ENCODE measurements around the gene TMEM238. TPM values are rescaled to one million over a fixed set of nuclear protein-coding genes. Genes with fewer than 3 reads are reported as not detected.

Gene TMEM238
- polyA plus RNA-seq, 1 of the 3 experiments (the other 2 are of a cell fraction), result 0.12 TPM

DNA sequence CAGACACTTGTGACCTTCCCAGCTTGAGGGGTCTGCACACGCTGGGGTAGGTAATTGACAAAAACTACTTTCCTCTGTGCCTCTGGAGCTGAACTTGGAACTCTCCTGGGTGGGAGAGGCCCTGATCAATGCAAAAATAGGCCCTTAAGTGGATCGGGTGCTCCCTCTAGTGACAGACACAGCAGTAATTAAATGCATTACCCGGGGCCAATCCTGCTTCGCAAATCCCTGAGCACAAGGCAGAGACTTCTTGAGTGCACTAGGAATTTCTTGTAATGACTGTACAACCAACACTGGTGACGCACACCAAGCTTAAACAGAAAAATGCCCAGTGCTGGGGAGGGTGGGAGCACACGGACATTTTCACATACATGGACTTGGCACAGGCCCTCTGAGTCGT lies 34.1 kb upstream of the TMEM238 start:
- Histone ChIP-seq H2AFZ (ENCODE audit: low read depth) (no peak overlapping the region), H3K4me2 (no peak overlapping the region), H4K20me1 (ENCODE audit: insufficient read depth) (no peaks in the 10 kb centered on the region), H3K9ac (no peak overlapping the region), H3K27me3 (ENCODE audit: insufficient read depth) (no peaks in the 10 kb centered on the region), H3K9me3 (no peaks in the 10 kb centered on the region), H3K4me1 (ENCODE audit: control insufficient read depth in 1 of 2, insufficient read depth in 2 of 2, low read depth in 1 of 2, low read length in 1 of 2) (no peaks in the 10 kb centered on the region), H3K4me3 (ENCODE audit: low read depth in 2 of 2, low read length in 1 of 2) (no peak overlapping the region; a peak in 1 of 4 replicates), H3K27ac (ENCODE audit: low read depth in 2 of 2, low read length in 1 of 2) (no peak overlapping the region), H3K36me3 (replicated peaks in 1 of 2; ENCODE audit: control insufficient read depth in 1 of 2, insufficient read depth in 2 of 2, low read length in 1 of 2) (no peaks in the 10 kb centered on the region), H3K79me2 (ENCODE audit: insufficient read depth) (no peaks in the 10 kb centered on the region), H3K9me2 (no peaks in the 10 kb centered on the region), H3F3A (replicated peaks; ENCODE audit: insufficient read depth) (peaks cover 5% of the 10 kb centered on the region)
- POLR2A ChIA-PET, result interaction anchor here (1.1 kb wide), 1 partner anchor 10 kb away, joined by 9 read pairs; the partner anchor contains the start of gene UBE2S
- CTCF ChIA-PET, result interaction anchor here (0.6 to 3.4 kb wide), 49 partner anchors 9 to 764 kb away, joined by 3 to 63 read pairs (median 5); partner anchors contain the start of genes DNAAF3 and UBE2S
- DNase-seq, result peak; percentile 83
- 17% methylated on average over 7 of the region's 7 CpGs for WGBS (ENCODE audit: low lambda C conversion rate)
- TF ChIP-seq, protein P1, sequence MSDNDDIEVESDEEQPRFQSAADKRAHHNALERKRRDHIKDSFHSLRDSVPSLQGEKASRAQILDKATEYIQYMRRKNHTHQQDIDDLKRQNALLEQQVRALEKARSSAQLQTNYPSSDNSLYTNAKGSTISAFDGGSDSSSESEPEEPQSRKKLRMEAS (IDR thresholded peaks at IDR 0.05; ENCODE audit: low read depth), result peak; percentile 75; the same call in 1 of the 2 replicates
- TF ChIP-seq SMC3 (IDR thresholded peaks at IDR 0.05; ENCODE audit: low read depth, low read length), result peak; percentile 83
- 0 out of 2 replicates have a peak, but pooled peaks have one; percentile 35 for TF ChIP-seq RCOR1 (IDR thresholded peaks at IDR 0.05; ENCODE audit: low read length)
- TF ChIP-seq RAD21 (IDR thresholded peaks at IDR 0.05; ENCODE audit: low read length), result peak; percentile 93
- no peak for TF ChIP-seq MXI1 (IDR thresholded peaks at IDR 0.05; ENCODE audit: low read depth, low read length)
- TF ChIP-seq, protein P2, sequence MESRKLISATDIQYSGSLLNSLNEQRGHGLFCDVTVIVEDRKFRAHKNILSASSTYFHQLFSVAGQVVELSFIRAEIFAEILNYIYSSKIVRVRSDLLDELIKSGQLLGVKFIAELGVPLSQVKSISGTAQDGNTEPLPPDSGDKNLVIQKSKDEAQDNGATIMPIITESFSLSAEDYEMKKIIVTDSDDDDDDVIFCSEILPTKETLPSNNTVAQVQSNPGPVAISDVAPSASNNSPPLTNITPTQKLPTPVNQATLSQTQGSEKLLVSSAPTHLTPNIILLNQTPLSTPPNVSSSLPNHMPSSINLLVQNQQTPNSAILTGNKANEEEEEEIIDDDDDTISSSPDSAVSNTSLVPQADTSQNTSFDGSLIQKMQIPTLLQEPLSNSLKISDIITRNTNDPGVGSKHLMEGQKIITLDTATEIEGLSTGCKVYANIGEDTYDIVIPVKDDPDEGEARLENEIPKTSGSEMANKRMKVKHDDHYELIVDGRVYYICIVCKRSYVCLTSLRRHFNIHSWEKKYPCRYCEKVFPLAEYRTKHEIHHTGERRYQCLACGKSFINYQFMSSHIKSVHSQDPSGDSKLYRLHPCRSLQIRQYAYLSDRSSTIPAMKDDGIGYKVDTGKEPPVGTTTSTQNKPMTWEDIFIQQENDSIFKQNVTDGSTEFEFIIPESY (IDR thresholded peaks at IDR 0.05; ENCODE audit: borderline replicate concordance, low read depth), result no peak
- no peak for TF ChIP-seq GABPA (IDR thresholded peaks at IDR 0.05; ENCODE audit: low read depth)
- no peak for TF ChIP-seq EZH2phosphoT487 (IDR thresholded peaks at IDR 0.05; ENCODE audit: borderline replicate concordance, low read depth)
- TF ChIP-seq, protein P3, sequence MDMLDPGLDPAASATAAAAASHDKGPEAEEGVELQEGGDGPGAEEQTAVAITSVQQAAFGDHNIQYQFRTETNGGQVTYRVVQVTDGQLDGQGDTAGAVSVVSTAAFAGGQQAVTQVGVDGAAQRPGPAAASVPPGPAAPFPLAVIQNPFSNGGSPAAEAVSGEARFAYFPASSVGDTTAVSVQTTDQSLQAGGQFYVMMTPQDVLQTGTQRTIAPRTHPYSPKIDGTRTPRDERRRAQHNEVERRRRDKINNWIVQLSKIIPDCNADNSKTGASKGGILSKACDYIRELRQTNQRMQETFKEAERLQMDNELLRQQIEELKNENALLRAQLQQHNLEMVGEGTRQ (IDR thresholded peaks at IDR 0.05; ENCODE audit: borderline replicate concordance, low read depth, low read length), result no peak
- TF ChIP-seq TEAD4 (IDR thresholded peaks at IDR 0.05; ENCODE audit: borderline replicate concordance, insufficient read depth), result no peak
- TF ChIP-seq FOXM1 (IDR thresholded peaks at IDR 0.05; ENCODE audit: low read depth), result no peak
- no peak for TF ChIP-seq EP300 (IDR thresholded peaks at IDR 0.05; ENCODE audit: borderline replicate concordance in 1 of 2, low read depth in 1 of 2, low read length in 1 of 2)
- TF ChIP-seq, protein P4, sequence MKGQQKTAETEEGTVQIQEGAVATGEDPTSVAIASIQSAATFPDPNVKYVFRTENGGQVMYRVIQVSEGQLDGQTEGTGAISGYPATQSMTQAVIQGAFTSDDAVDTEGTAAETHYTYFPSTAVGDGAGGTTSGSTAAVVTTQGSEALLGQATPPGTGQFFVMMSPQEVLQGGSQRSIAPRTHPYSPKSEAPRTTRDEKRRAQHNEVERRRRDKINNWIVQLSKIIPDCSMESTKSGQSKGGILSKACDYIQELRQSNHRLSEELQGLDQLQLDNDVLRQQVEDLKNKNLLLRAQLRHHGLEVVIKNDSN (IDR thresholded peaks at IDR 0.05; ENCODE audit: borderline replicate concordance, low read depth), result no peak
- TF ChIP-seq RXRA (IDR thresholded peaks at IDR 0.05; ENCODE audit: borderline replicate concordance, low read depth), result no peak
- TF ChIP-seq, protein P5, sequence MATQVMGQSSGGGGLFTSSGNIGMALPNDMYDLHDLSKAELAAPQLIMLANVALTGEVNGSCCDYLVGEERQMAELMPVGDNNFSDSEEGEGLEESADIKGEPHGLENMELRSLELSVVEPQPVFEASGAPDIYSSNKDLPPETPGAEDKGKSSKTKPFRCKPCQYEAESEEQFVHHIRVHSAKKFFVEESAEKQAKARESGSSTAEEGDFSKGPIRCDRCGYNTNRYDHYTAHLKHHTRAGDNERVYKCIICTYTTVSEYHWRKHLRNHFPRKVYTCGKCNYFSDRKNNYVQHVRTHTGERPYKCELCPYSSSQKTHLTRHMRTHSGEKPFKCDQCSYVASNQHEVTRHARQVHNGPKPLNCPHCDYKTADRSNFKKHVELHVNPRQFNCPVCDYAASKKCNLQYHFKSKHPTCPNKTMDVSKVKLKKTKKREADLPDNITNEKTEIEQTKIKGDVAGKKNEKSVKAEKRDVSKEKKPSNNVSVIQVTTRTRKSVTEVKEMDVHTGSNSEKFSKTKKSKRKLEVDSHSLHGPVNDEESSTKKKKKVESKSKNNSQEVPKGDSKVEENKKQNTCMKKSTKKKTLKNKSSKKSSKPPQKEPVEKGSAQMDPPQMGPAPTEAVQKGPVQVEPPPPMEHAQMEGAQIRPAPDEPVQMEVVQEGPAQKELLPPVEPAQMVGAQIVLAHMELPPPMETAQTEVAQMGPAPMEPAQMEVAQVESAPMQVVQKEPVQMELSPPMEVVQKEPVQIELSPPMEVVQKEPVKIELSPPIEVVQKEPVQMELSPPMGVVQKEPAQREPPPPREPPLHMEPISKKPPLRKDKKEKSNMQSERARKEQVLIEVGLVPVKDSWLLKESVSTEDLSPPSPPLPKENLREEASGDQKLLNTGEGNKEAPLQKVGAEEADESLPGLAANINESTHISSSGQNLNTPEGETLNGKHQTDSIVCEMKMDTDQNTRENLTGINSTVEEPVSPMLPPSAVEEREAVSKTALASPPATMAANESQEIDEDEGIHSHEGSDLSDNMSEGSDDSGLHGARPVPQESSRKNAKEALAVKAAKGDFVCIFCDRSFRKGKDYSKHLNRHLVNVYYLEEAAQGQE (IDR thresholded peaks at IDR 0.05; ENCODE audit: low read depth, low read length), result no peak
- no peak for TF ChIP-seq RFX5 (IDR thresholded peaks at IDR 0.05; ENCODE audit: low read length)
- TF ChIP-seq YY1 (IDR thresholded peaks at IDR 0.05; ENCODE audit: low read depth), result no peak
- TF ChIP-seq NRF1 (IDR thresholded peaks at IDR 0.05; ENCODE audit: low read depth, low read length), result no peak
- no peak for TF ChIP-seq POLR2AphosphoS5 (IDR thresholded peaks at IDR 0.05; ENCODE audit: low read depth, low read length)
- TF ChIP-seq, protein P6, sequence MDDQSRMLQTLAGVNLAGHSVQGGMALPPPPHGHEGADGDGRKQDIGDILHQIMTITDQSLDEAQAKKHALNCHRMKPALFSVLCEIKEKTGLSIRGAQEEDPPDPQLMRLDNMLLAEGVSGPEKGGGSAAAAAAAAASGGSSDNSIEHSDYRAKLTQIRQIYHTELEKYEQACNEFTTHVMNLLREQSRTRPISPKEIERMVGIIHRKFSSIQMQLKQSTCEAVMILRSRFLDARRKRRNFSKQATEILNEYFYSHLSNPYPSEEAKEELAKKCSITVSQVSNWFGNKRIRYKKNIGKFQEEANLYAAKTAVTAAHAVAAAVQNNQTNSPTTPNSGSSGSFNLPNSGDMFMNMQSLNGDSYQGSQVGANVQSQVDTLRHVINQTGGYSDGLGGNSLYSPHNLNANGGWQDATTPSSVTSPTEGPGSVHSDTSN (IDR thresholded peaks at IDR 0.05), result no peak
- no peak for TF ChIP-seq TCF12 (IDR thresholded peaks at IDR 0.05)
- TF ChIP-seq FOXJ3 (CRISPR knock-in tag; IDR thresholded peaks at IDR 0.05), result no peak
- TF ChIP-seq, protein P7, sequence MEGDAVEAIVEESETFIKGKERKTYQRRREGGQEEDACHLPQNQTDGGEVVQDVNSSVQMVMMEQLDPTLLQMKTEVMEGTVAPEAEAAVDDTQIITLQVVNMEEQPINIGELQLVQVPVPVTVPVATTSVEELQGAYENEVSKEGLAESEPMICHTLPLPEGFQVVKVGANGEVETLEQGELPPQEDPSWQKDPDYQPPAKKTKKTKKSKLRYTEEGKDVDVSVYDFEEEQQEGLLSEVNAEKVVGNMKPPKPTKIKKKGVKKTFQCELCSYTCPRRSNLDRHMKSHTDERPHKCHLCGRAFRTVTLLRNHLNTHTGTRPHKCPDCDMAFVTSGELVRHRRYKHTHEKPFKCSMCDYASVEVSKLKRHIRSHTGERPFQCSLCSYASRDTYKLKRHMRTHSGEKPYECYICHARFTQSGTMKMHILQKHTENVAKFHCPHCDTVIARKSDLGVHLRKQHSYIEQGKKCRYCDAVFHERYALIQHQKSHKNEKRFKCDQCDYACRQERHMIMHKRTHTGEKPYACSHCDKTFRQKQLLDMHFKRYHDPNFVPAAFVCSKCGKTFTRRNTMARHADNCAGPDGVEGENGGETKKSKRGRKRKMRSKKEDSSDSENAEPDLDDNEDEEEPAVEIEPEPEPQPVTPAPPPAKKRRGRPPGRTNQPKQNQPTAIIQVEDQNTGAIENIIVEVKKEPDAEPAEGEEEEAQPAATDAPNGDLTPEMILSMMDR (IDR thresholded peaks at IDR 0.05), result peak; percentile 82
- no peak for TF ChIP-seq JUND (IDR thresholded peaks at IDR 0.05)
